GM18907 (cell line): ENCODE measurements around the gene ACSL1.
"Not testable (repeated sequence)": the region's sequence is repeated elsewhere in the genome, so short reads cannot be mapped to it uniquely, and the experiment has no call there.

Experiments
- ATAC-seq: cut with Tn5 transposase; IDR thresholded peaks from one replicate; pipeline ENCODE4 v1.9.1; 2021; ENCODE audit warnings: mild to moderate bottlenecking, moderate library complexity; ENCODE audit not compliant: unreplicated experiment

ACSL1 gene

GRCh38 chr4:184792950-184793555, 32.7 kb downstream of the ACSL1 start:
- peak; percentile 54 for ATAC-seq

- no peak for ATAC-seq
Observed at GRCh38 chr4:184792334-184792733, 33.4 kb downstream of the ACSL1 start.

- ATAC-seq: no peak
Observed at GRCh38 chr4:184790826-184791225, 34.9 kb downstream of the ACSL1 start.

- no peak for ATAC-seq
Observed at GRCh38 chr4:184787766-184788503, 37.8 kb downstream of the ACSL1 start.

- no peak for ATAC-seq
Observed at GRCh38 chr4:184785813-184786212, 40.0 kb downstream of the ACSL1 start.

- no peak for ATAC-seq
Observed at GRCh38 chr4:184784628-184785257, 41.0 kb downstream of the ACSL1 start.

DNA sequence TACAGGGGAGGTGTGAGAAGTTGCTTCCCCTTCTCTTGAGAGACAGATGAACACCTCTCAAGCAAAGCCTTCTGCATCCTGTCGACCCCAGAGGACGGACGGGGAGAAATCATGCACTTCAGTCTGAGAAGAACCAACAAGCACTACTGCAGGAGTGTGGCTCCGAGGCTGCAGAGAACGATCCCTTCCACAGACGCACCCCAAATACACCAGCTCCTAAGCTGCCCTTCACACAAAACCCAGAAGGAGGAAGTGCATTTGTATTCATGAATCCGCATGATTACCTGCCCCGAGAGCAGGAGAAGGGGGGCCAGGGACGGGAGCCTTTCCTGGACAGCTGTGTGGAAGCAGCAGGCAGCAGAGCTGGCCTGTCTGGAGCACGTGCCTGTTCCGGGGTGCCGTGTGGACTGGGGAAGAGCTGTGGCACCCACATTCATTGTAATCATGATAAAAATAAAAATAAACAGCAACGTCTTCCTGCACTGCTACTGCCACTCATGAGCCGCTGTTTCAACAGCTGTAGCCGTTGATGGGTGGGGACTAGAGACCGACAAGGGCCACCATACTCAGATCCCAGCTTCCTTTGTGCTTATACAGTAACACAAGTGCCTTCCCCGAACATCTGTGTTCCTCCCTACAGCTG, 42.9 kb downstream of the ACSL1 start:
- peak; percentile 53 for ATAC-seq

- ATAC-seq: not testable (repeated sequence)
Observed at GRCh38 chr4:184779160-184779559, 46.6 kb downstream of the ACSL1 start.

GRCh38 chr4:184778325-184778724, 47.4 kb downstream of the ACSL1 start:
- ATAC-seq: no peak

DNA sequence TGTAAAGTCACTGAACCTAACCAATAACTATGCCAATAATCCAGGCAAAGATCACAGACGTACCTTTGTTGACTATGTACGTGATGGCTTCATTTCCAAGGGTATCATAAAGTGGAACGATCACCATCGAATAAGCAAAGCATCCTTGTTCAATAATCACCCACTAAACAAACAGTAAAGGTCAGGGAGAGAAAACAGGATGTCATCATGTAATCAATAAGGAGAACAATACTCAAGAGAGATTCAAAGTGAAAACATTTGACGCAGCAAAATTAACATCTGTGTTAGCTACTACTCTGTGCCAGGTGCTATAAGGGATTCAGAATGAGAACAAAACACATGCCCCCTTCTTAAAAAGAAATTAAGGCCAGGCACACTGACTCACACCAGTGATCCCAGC, 48.9 kb downstream of the ACSL1 start:
- ATAC-seq: no peak

DNA sequence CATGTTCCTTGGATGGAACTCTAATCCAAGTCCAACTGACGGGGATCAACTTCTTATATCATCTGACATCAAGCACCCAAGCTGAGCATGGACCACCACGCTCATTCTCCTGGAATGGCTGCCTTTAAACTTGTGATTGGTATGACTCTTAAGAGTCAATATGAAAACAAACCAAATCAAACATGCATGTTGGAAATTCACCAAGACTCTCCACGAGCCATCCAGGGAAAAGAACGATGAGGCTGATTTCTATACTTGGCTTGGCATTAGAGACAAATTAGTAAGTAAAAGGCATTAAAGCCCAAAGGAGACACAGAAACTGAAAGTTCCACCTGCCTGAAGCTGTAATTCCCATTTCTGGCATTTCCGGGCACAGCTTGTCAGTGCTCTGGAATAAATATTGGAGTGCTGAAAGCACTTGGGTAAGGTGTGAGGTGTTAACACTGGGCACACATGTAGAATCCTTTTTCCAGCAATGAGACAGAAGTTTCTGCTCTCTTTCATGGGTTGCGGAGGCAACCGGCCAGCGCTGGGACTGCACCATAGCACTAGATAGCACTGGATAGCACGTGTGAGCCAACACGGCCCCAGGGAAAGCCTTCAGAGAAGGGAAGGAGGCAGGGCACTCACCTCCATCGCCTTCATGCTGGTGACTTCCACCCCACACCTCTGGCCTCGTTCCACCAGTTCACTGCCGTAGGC, 49.8 kb downstream of the ACSL1 start:
- no peak for ATAC-seq

DNA sequence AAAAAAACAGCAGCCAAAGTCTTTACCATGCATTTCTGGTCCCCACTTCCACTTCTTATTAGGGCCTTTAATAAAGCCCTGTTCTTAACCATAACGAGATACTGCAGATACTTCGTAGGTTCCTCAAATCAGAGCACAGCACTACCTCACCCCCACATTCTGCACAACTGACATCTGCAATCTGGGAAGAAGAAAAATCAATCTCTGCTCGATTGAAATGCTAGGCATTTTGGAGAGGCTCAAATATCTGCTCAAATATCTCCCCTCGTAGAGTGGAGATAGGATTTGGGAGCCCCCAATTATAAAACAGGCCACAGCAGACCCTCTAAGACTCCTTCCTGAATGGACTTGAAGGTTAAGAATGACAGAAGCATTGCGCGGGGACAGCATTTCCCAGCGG, 51.6 kb downstream of the ACSL1 start:
- ATAC-seq: no peak

DNA sequence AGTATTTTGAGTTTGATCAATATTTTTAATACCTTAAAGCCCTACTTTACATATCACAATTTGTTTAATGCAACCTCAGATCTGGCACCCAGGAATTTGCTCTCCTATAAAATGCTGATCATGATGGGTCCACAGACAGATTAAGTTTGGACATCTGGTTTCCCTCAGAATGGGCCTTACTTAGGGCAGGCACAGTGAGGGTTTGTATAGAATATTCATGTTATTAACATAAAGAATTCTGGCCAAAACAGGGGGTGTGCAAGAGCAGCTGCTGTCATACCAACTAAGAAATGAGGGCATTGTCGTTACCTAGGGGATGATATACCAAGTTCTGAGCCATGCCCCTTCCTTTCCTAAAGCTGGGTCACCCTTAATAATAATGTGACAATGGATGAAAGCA, 54.4 kb downstream of the ACSL1 start:
- ATAC-seq: no peak

DNA sequence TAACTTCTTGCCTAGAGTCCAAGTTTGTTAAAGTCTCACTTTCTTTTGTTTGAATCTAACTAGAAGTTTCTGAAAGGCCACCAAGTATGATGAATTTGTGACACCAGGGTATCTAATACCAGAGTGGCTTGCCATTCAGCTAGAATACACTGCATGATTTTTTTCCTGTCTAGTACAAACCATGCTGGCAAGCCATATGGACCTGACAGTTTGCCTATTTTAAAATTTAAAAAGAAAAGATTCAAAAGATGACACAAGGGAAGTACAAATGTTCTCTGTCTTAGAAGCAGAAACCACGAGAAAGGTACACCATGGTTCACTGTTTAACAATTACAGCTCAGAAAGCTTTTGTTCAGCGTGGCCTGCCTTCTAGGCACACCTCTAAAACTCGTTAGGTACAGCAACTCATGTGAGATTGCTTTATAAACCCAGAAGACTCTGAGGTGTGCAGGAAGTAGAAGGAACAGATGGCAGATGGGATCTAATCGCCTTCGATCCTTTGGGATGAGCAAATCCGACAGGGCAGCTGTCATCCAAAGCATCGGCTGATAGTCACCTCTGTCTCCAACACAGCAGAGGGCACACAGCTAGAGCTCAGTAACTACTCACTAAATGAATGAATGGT, 56.5 kb downstream of the ACSL1 start:
- no peak for ATAC-seq

GRCh38 chr4:184768296-184768695, 57.5 kb downstream of the ACSL1 start:
- ATAC-seq: no peak

DNA sequence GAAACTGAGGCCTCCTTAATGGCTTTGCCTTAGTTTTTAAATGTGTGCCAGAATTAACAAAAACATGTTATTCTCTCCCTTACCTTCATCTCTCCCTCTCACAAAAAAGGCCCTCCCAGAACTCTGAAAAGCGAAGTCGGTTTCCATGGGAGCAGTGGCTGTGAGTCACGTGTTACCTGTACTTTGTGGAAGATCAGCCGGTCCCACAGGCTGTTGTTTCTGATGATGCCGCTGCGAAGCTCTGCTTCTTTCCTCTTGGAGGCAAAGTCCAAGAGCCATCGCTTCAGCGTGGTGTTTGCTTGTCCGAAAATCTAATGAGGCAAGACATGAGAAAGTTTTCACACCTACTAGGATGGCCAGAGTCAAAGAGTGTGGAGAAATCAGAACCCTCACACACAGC, 59.3 kb downstream of the ACSL1 start:
- ATAC-seq: no peak

DNA sequence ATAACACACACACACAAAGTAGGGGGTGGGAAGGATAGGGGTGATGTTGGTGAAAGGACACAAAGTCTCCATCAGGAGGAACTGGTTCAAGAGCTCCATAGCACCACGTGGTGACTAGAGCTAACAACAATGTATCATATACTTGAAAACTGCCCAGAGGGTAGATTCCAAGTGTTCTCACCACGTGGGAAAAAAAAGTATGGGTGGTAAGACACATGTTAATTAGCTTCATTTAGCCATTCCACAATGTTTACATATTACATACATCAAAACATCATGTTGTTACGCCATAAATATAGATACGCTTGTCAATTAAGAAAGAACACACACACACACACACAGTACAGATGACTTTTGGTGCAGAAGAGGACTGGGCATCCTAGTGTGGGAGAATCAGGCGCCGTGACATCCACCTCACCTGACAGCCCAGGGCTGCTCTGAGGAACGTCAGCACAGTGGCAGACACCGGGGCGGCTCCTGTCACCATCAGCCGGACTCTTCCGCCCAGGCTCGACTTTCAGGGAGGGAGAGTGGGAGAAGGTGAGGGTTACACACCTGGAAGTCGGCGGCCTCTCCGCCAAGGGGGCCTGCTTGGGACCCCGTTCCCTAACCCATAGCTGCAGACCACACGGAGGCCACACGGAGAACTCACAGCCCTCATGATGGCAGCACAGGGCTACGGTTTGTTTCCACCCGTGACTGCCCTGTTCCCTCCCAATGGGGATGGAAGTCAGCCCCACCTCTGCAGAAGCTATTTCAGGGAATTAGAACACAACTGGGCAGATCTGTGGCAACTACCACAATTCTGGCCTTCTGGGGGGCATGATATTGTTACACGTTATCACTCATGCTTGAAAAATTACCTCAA, 60.1 kb downstream of the ACSL1 start:
- ATAC-seq: no peak

DNA sequence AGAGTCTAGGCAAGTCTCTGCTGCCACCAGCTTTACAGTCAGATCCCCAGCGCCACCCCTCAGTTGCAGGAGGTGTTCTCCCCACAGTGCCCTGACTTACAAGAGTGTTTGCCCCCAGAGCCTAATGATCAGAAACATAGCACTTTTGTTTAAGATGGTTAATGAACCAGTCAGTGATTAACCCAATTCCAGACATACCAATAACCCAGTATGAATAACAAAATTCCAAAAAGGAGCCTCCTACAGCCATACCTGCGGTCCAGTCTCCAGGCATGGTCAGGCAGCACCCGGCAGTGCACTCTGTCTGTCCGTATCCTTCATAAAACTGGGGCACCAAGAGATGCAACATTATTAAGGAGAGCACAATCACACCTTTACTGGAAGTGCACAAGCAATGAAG, 61.2 kb downstream of the ACSL1 start:
- ATAC-seq: no peak

- ATAC-seq: no peak
Observed at GRCh38 chr4:184763150-184763780, 62.5 kb downstream of the ACSL1 start.
